PFSK-1 (cell line): ENCODE data around the gene MBD6.

Experiments used
- TAF1 ChIP-seq: IDR thresholded peaks from 2 replicates; pipeline ENCODE4 v1.6.1; 2012; ENCODE audit warnings: low read length, control low read depth, borderline replicate concordance; ENCODE audit not compliant: insufficient read depth
- TF ChIP-seq, protein P1 (sequence below), 2 experiments: IDR thresholded peaks; 2 replicates each; pipeline versions ENCODE4 v1.6.1 to v1.8.0; 2011 to 2012; ENCODE audit warnings: low read depth in 2 of 2, low read length in 2 of 2, control low read depth in 1 of 2, inconsistent platforms in 1 of 2, mild to moderate bottlenecking in 1 of 2, moderate library complexity in 1 of 2; ENCODE audit not compliant: insufficient read depth in 1 of 2

DNA sequence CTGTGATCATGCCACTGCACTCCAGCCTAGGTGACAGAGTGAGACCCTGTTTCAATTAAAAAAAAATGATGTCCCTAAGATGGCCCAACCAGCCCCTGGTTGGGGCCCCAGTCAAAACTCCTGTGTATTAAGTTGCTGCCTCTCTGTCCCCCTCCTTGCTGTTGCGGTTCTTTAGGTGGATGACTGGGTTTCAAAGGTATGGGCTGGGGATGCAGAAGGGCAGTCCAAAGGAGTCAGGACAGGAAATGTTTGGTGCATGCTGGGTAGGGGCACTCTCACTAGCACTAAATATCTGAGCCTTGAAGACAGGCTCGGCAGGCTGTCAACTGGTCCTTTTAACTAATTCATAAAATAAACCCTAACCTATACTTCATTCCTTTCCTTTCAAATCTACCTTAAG lies 56.4 kb downstream of the MBD6 start:
- TF ChIP-seq, protein P1, sequence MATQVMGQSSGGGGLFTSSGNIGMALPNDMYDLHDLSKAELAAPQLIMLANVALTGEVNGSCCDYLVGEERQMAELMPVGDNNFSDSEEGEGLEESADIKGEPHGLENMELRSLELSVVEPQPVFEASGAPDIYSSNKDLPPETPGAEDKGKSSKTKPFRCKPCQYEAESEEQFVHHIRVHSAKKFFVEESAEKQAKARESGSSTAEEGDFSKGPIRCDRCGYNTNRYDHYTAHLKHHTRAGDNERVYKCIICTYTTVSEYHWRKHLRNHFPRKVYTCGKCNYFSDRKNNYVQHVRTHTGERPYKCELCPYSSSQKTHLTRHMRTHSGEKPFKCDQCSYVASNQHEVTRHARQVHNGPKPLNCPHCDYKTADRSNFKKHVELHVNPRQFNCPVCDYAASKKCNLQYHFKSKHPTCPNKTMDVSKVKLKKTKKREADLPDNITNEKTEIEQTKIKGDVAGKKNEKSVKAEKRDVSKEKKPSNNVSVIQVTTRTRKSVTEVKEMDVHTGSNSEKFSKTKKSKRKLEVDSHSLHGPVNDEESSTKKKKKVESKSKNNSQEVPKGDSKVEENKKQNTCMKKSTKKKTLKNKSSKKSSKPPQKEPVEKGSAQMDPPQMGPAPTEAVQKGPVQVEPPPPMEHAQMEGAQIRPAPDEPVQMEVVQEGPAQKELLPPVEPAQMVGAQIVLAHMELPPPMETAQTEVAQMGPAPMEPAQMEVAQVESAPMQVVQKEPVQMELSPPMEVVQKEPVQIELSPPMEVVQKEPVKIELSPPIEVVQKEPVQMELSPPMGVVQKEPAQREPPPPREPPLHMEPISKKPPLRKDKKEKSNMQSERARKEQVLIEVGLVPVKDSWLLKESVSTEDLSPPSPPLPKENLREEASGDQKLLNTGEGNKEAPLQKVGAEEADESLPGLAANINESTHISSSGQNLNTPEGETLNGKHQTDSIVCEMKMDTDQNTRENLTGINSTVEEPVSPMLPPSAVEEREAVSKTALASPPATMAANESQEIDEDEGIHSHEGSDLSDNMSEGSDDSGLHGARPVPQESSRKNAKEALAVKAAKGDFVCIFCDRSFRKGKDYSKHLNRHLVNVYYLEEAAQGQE (IDR thresholded peaks at IDR 0.05; ENCODE audit: insufficient read depth in 1 of 2, low read depth in 2 of 2, low read length in 2 of 2): no peak
- TF ChIP-seq TAF1: no peak
